PFSK-1 (cell line): ENCODE data around the gene ATP10A.

Source experiments
- FOXP2 ChIP-seq: optimal IDR thresholded peaks from 2 replicates; pipeline ENCODE3; 2011; ENCODE audit warnings: borderline replicate concordance, control low read depth, inconsistent platforms; ENCODE audit not compliant: insufficient read depth; ENCODE audit errors: extremely low read length, extremely low read depth
- POLR2AphosphoS5 ChIP-seq: IDR thresholded peaks from 2 replicates; pipeline ENCODE4 v1.6.1; 2012; ENCODE audit warnings: low read depth, mild to moderate bottlenecking, control low read depth, low read length, moderate library complexity
- REST ChIP-seq, 2 experiments: IDR thresholded peaks; 2 replicates each; pipeline versions ENCODE4 v1.6.1 to v1.8.0; 2011 to 2012; ENCODE audit warnings: low read depth in 2 of 2, low read length in 2 of 2, control low read depth in 1 of 2, inconsistent platforms in 1 of 2, mild to moderate bottlenecking in 1 of 2, moderate library complexity in 1 of 2; ENCODE audit not compliant: insufficient read depth in 1 of 2
- SIN3A ChIP-seq: IDR thresholded peaks from 2 replicates; pipeline ENCODE4 v1.6.1; 2012; ENCODE audit warnings: mild to moderate bottlenecking, low read length, moderate library complexity, borderline replicate concordance; ENCODE audit not compliant: insufficient read depth
- TAF1 ChIP-seq: IDR thresholded peaks from 2 replicates; pipeline ENCODE4 v1.6.1; 2012; ENCODE audit warnings: low read length, control low read depth, borderline replicate concordance; ENCODE audit not compliant: insufficient read depth

- TF ChIP-seq REST (IDR thresholded peaks at IDR 0.05; ENCODE audit: insufficient read depth in 1 of 2, low read depth in 2 of 2, low read length in 2 of 2) = no peak
- no peak for TF ChIP-seq POLR2AphosphoS5
- no peak for TF ChIP-seq SIN3A
- TF ChIP-seq TAF1 = no peak
- TF ChIP-seq FOXP2 = no peak
Observed at GRCh38 chr15:25711164-25711563, 152.0 kb downstream of the ATP10A start.
